SH-SY5Y (cell line): ENCODE results near the gene OPN4.

Source experiments
- GATA2 ChIP-seq: IDR thresholded peaks from 2 replicates; pipeline ENCODE4 v1.6.1; 2011; ENCODE audit warnings: mild to moderate bottlenecking, low read depth, low read length
- GATA3 ChIP-seq: IDR thresholded peaks from 2 replicates; pipeline ENCODE4 v1.6.1; 2011; ENCODE audit warnings: low read depth, mild to moderate bottlenecking, low read length, moderate library complexity

OPN4 gene

GRCh38 chr10:86654411-86655172, at the start of gene OPN4:
OPN4 (plus strand) TSS chr10:86654547; CDS start chr10:86654784, 237 bp downstream.
- no peak for TF ChIP-seq GATA3
- TF ChIP-seq GATA2: no peak

DNA sequence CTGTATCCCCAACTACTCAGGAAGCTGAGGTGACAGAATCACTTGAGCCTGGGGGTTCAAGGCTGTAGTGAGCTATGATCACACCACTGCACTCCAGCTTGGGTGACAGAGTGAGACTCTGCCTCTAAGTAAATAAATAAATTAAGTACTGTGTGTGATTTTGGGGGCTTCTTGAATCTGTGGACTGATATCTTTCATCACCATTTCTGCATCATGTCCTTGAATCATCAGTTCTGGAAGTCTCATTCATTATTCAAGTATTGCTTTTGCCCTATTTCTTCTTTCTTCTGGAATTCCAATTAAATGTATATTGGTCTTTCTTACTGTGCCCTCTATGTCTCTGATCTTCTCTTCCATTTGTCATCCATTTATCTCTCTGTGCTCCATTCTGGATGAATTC, 46.7 kb upstream of the OPN4 start:
- TF ChIP-seq GATA3 (no peak), GATA2 (no peak)

DNA sequence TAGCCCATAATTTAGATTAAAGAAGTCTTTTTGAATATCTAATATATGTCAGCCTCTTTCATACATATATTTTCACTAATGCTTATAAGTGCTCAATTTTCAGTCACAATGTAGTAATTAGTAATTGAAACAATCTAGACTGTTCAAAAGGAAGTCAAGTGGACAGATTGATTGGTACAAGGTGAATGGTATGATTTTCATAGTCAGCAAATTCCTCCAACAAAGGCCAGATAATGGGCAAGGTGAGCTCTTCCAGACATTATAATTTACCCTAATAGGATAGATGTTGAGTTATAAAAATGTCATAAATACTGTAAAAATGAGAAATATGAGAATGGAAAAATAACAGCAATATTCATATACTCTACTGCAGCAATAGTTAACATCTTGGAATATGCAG, 44.4 kb upstream of the OPN4 start:
- TF ChIP-seq GATA3 (no peak), GATA2 (no peak)

- TF ChIP-seq GATA3 (no peak), GATA2 (no peak)
These were observed 43.0 kb upstream of the OPN4 start for GRCh38 chr10:86611386-86611785.

DNA sequence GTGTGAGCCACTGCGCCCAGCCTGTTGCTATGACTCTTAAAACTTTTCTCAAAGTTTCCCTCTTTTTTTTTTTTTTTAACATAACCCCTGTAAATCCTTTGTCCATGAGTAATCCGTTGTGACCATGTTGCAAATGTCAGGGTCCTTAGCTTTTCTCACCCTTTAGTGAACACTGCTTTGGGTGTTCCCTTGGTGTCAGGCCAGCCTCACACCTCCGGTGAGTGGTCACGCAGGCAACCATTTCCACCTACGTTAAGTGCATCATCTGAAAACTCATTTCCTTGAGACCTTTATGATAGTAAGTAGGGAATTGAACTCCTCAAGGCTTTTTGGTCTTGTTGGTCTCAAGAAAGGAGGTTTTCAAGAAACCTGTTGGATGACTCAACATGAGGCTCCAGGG, 41.3 kb upstream of the OPN4 start:
- TF ChIP-seq GATA2 (no peak), GATA3 (no peak)

- TF ChIP-seq GATA3 (no peak), GATA2 (no peak)
These were observed 40.4 kb upstream of the OPN4 start for GRCh38 chr10:86613905-86614304.

DNA sequence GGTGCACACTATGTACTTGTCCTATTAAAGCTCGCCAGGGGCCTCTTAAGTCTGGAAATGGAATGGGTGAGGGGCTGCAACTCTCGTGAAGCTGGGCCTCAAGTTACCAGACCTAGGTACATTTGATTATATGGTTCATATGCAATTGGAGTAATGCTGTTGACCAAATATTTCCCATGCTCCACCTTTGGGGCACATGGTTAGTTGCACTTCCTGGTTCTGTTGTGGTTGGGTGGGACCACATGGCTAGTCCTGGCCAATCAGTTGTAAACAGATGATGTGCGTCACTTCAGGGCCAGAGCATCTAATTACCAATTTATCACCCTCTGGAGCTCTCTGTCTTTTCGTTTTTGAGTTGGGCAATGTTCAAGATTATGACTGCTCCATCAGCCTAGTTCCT, 39.5 kb upstream of the OPN4 start:
- TF ChIP-seq GATA2 (no peak), GATA3 (no peak)

- TF ChIP-seq GATA2 (no peak), GATA3 (no peak)
These were observed 26.0 kb upstream of the OPN4 start for GRCh38 chr10:86628311-86628710.

GRCh38 chr10:86630079-86630478, 24.3 kb upstream of the OPN4 start:
- TF ChIP-seq GATA3 (no peak), GATA2 (no peak)

- TF ChIP-seq GATA2: no peak
- no peak for TF ChIP-seq GATA3
These were observed 22.1 kb upstream of the OPN4 start for GRCh38 chr10:86632009-86632800.

DNA sequence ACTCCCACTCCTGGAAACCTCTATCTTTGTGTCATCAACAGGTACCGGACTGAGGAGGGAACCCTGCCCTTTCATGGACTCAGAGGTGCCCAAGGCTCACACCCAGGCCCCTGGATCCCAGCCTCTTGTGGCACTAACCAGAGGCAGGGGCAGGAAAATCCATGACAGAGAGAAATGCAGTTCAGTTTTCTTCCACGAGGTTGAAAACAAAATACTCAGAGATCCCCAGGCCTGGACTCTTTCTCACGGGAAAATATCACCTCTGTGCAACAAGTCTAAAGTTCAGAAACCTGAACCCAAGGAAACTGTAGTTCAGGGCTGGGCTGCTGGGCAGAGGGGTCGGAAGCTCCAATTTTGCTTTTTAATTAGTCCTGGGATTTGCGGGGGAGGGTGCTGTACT, 21.4 kb upstream of the OPN4 start:
- TF ChIP-seq GATA3 (no peak), GATA2 (no peak)

GRCh38 chr10:86635402-86635801, 18.9 kb upstream of the OPN4 start:
- no peak for TF ChIP-seq GATA2
- TF ChIP-seq GATA3: no peak

GRCh38 chr10:86636311-86636710, 18.0 kb upstream of the OPN4 start:
- TF ChIP-seq GATA2 (no peak), GATA3 (no peak)

GRCh38 chr10:86642021-86642420, 12.3 kb upstream of the OPN4 start:
- TF ChIP-seq GATA2 (no peak), GATA3 (no peak)

GRCh38 chr10:86642499-86642898, 11.8 kb upstream of the OPN4 start:
- TF ChIP-seq GATA2 (no peak), GATA3 (no peak)
